GM18861 (cell line): Measurements from ENCODE around the gene SLC9A1.

Experiments used
- ATAC-seq: cut with Tn5 transposase; IDR thresholded peaks from one replicate; pipeline ENCODE4 v1.9.1; 2021; ENCODE audit not compliant: unreplicated experiment

The SLC9A1 gene

GRCh38 chr1:27108588-27108987, 46.3 kb downstream of the SLC9A1 start:
- ATAC-seq, result no peak

GRCh38 chr1:27106561-27107323, 48.2 kb downstream of the SLC9A1 start:
- peak; percentile 41 for ATAC-seq

- ATAC-seq, result no peak
Observed at GRCh38 chr1:27105018-27105417, 49.9 kb downstream of the SLC9A1 start.

- ATAC-seq, result no peak
Observed at GRCh38 chr1:27103498-27103897, 51.4 kb downstream of the SLC9A1 start.

GRCh38 chr1:27102707-27103468, 52.0 kb downstream of the SLC9A1 start:
- ATAC-seq, result no peak

- no peak for ATAC-seq
Observed at GRCh38 chr1:27102134-27102706, 52.7 kb downstream of the SLC9A1 start.

GRCh38 chr1:27101696-27102095, 53.2 kb downstream of the SLC9A1 start:
- ATAC-seq, result no peak

GRCh38 chr1:27101054-27101491, 53.9 kb downstream of the SLC9A1 start:
- ATAC-seq, result no peak

GRCh38 chr1:27100335-27101053, 54.4 kb downstream of the SLC9A1 start:
- no peak for ATAC-seq

GRCh38 chr1:27099587-27100334, 55.2 kb downstream of the SLC9A1 start:
- peak; percentile 40 for ATAC-seq

- peak; percentile 29 for ATAC-seq
Observed at GRCh38 chr1:27099135-27099586, 55.8 kb downstream of the SLC9A1 start.

- ATAC-seq, result no peak
Observed at GRCh38 chr1:27098431-27099134, 56.3 kb downstream of the SLC9A1 start.

- ATAC-seq, result no peak
Observed at GRCh38 chr1:27097484-27097917, 57.4 kb downstream of the SLC9A1 start.

GRCh38 chr1:27095576-27095975, 59.3 kb downstream of the SLC9A1 start:
- ATAC-seq, result no peak

- ATAC-seq, result no peak
Observed at GRCh38 chr1:27092888-27093287, 62.0 kb downstream of the SLC9A1 start.

GRCh38 chr1:27090911-27091310, 64.0 kb downstream of the SLC9A1 start:
- no peak for ATAC-seq

- ATAC-seq, result no peak
Observed at GRCh38 chr1:27087371-27088220, 67.3 kb downstream of the SLC9A1 start.

GRCh38 chr1:27086628-27087027, 68.3 kb downstream of the SLC9A1 start:
- no peak for ATAC-seq

- ATAC-seq, result no peak
Observed at GRCh38 chr1:27086026-27086425, 68.9 kb downstream of the SLC9A1 start.
